ENCODE data around the gene IGIP. TPM values are rescaled to one million over a fixed set of nuclear protein-coding genes. Genes with fewer than 3 reads are reported as not detected.

IGIP gene
- total RNA-seq: 1 to 10 TPM; 5.8 to 6.0 TPM

DNA sequence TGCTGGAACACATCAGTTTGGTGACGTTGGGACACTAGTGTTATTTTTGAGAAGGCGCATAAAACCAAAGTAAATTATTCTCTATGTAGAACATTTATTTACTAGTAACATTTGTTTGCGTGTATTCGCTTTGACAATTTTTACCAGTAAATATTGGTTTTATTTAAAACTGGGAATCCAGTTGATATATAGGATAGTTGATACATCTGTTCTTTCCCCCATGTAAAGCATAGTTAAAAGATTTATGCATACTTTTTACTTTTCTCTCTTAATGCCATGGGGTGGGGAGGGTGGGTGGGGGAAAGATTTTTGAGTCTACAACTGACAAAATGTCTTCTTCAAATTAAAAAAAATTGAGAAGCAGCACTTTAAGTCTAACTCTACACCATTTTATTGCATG lies at the start of gene IGIP:
IGIP (plus strand) TSS at position 301 of the 400 bp plus-strand sequence. CDS start 2,540 bp downstream, outside the sequence.

DNA sequence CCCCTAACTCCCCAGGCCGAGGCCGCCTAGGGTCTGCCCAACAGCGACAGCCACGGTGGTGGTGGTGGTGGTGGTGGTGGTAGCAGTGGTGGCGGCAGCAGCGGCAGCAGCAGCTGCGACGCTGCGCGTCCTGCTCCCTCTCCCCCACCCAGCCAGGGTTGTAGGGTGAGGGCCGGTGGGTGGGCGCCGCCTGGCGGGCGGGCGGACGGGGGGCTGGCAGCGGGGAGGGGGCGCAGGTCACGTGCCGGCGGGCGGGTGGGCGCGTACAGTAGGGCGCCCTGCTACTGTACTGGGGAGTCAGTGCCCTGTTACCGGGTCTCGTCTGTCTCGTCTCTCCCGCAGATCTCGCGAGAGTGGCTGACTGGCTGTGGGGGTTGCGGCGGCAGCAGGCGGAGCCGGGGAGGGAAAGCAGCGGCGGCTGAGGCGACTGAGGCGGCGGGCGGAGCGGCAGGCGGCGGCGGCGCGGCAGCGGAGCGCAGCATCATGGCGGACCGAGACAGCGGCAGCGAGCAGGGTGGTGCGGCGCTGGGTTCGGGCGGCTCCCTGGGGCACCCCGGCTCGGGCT lies 12.0 kb upstream of the IGIP start, which contains the start of gene PURA:
PURA (plus strand) TSS at position 411 of the 565 bp plus-strand sequence; CDS start at position 484, 73 bp downstream.

DNA sequence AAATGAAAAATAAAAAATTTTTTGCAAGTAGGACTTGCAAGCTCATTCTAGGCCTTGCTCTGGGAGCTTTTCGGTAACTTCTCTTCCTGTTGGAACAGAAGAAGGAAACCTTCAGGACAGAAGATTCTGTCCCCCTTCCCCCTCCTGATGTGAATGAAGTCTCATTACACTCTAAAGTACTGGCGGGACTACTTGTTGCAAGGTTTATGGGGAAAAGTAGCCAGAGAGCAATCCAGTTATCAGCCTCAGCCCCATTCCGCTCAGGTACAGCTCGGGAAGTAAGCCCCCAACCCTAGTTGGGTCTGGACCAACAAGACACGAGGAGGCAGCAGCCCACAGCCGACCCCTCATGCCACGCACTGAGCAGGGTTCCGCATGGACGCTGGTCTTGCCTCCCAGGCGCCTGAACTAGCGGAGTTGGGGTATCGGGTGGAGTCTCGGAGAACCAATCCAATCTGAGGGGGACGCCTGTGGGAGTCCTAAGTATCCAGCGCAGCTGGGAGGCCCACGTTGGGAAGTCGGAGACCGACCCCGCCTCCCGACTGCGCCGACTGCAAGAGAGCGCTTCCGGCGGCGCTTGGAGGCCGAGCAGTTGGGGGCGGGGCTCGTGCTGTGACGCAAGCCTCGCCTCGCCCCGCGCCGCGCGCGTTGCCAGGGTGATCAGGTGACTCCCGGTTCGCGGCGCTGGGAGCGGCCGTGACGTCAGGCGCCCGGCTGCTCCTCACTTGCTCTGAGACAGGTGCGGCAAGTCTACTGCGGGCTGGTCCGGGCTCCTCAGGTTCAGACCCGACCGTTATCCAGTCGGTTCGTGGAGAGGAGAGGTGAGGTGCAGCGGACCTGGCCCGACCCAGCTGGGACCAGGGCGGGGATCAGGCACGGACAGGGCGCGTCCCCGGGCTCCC lies 49.0 kb downstream of the IGIP start, which contains the start of gene CYSTM1:
CYSTM1 (plus strand) TSS at position 724 of the 902 bp plus-strand sequence. CDS start 19,278 bp downstream, outside the sequence.

Other genes with a start within 250 kb of the IGIP start
- gene NRG2, start 82.6 kb upstream of the IGIP start, total RNA-seq: not detected
- 10 to 100 TPM; 15.5 to 16.8 TPM for gene PURA, start 11.8 kb upstream of the IGIP start, total RNA-seq
- 10 to 100 TPM in 1 of 2 experiments, 1 to 10 TPM in 1; 9.7 to 12.5 TPM for gene CYSTM1, start 49.3 kb downstream of the IGIP start, total RNA-seq
- gene PFDN1, start 177.2 kb downstream of the IGIP start, total RNA-seq: 10 to 100 TPM; 59.8 to 63.4 TPM
- 10 to 100 TPM; 68.8 to 71.4 TPM for gene HBEGF, start 220.7 kb downstream of the IGIP start, total RNA-seq
- under 1 TPM; 0.68 to 0.72 TPM for gene SLC4A9, start 234.3 kb downstream of the IGIP start, total RNA-seq